ENCODE results near the gene PLEKHA5. TPM values are rescaled to one million over a fixed set of nuclear protein-coding genes. Genes with fewer than 3 reads are reported as not detected.

The PLEKHA5 gene
- total RNA-seq, 1 donor from 2014 or later, result 23.4 TPM

- no peak overlapping the region for H3K4me3 ChIP-seq (ENCODE audit: low read depth, low read length)
Observed at GRCh38 chr12:19239616-19240234, 110.2 kb downstream of the PLEKHA5 start.

GRCh38 chr12:19242581-19242980, 113.0 kb downstream of the PLEKHA5 start:
- no peak for TF ChIP-seq CTCF (conservative IDR thresholded peaks at IDR 0.05; ENCODE audit: low read depth, low read length)
- DNase-seq (ENCODE audit: low read depth), result no peak
- H3K4me3 ChIP-seq (ENCODE audit: low read depth, low read length), result no peak overlapping the region

More at GRCh38 chr12:19239616-19240234, 110.2 kb downstream of the PLEKHA5 start:
- no peak for DNase-seq (ENCODE audit: low read depth)
- TF ChIP-seq CTCF (conservative IDR thresholded peaks at IDR 0.05; ENCODE audit: low read depth, low read length), result no peak

- TF ChIP-seq CTCF (conservative IDR thresholded peaks at IDR 0.05; ENCODE audit: low read depth, low read length), result no peak
- DNase-seq (ENCODE audit: low read depth), result no peak
- H3K4me3 ChIP-seq (ENCODE audit: low read depth, low read length), result no peak overlapping the region
Observed at GRCh38 chr12:19243551-19243950, 114.0 kb downstream of the PLEKHA5 start.

GRCh38 chr12:19244312-19244711, 114.8 kb downstream of the PLEKHA5 start:
- H3K4me3 ChIP-seq (ENCODE audit: low read depth, low read length), result no peak overlapping the region
- DNase-seq (ENCODE audit: low read depth), result no peak
- TF ChIP-seq CTCF (conservative IDR thresholded peaks at IDR 0.05; ENCODE audit: low read depth, low read length), result no peak

- no peak overlapping the region for H3K4me3 ChIP-seq (ENCODE audit: low read depth, low read length)
- TF ChIP-seq CTCF (conservative IDR thresholded peaks at IDR 0.05; ENCODE audit: low read depth, low read length), result no peak
- no peak for DNase-seq (ENCODE audit: low read depth)
Observed at GRCh38 chr12:19245106-19245505, 115.6 kb downstream of the PLEKHA5 start.

GRCh38 chr12:19245666-19246065, 116.1 kb downstream of the PLEKHA5 start:
- H3K4me3 ChIP-seq (ENCODE audit: low read depth, low read length), result no peak overlapping the region
- DNase-seq (ENCODE audit: low read depth), result no peak
- TF ChIP-seq CTCF (conservative IDR thresholded peaks at IDR 0.05; ENCODE audit: low read depth, low read length), result no peak

- no peak overlapping the region for H3K4me3 ChIP-seq (ENCODE audit: low read depth, low read length)
- TF ChIP-seq CTCF (conservative IDR thresholded peaks at IDR 0.05; ENCODE audit: low read depth, low read length), result no peak
- no peak for DNase-seq (ENCODE audit: low read depth)
Observed at GRCh38 chr12:19246933-19247332, 117.4 kb downstream of the PLEKHA5 start.

All from epithelial cell of proximal tubule (primary cell).